ENCODE results near the gene CALHM4. TPM values are rescaled to one million over a fixed set of nuclear protein-coding genes. Genes with fewer than 3 reads are reported as not detected.

Gene CALHM4
- polyA plus RNA-seq, 1 of the 3 experiments (the other 2 are of a cell fraction): not detected

DNA sequence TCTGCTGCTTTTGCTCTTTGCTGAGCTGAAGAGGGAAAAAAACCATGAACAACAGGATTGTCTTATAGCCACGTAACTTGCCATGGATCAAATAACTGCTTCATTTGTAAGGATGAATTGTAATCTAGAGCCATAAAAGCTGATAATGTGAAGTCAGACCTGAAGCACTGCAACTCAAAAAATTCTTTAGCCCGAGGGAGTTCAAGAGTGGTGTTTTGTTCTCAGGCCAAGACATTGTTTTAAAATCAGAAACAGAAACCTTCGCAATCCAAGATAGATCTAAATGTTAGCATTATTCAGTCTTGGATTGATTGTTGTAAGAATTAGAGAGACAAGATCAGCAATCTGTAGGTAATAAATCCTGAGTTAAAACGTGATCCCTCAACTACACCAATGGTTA is 7.9 kb upstream of the CALHM4 start, which contains the start of gene TRAPPC3L:
Gene TRAPPC3L (minus strand): TSS at position 34 of the 400 bp plus-strand sequence. CDS start 170 bp downstream, outside the sequence.
- Histone ChIP-seq H3K9me3 (no peaks in the 10 kb centered on the region), H4K20me1 (ENCODE audit: insufficient read depth) (no peaks in the 10 kb centered on the region), H3K27me3 (ENCODE audit: insufficient read depth) (no peaks in the 10 kb centered on the region), H3K4me1 (ENCODE audit: control insufficient read depth in 1 of 2, insufficient read depth in 2 of 2, low read depth in 1 of 2, low read length in 1 of 2) (no peaks in the 10 kb centered on the region; a peak in 1 of 4 replicates), H3K9me2 (no peaks in the 10 kb centered on the region), H2AFZ (ENCODE audit: low read depth) (peak within 1 kb of the TSS; percentile 26; the same call in 1 of the 2 replicates), H3K4me3 (ENCODE audit: low read depth in 2 of 2, low read length in 1 of 2) (no peak within 1 kb of the TSS), H3K27ac (ENCODE audit: low read depth in 2 of 2, low read length in 1 of 2) (peak within 1 kb of the TSS in 1 of 2 experiments; percentile 39; a peak in 1 of 4 replicates), H3K9ac (no peak within 1 kb of the TSS), H3K79me2 (ENCODE audit: insufficient read depth) (no peaks in the 10 kb centered on the region), H3K4me2 (0 out of 2 replicates have a peak within 1 kb of the TSS, but pooled peaks have one; percentile 18), H3K36me3 (replicated peaks in 1 of 2; ENCODE audit: control insufficient read depth in 1 of 2, insufficient read depth in 2 of 2, low read length in 1 of 2) (no peaks in the 10 kb centered on the region), H3F3A (replicated peaks; ENCODE audit: insufficient read depth) (no peaks in the 10 kb centered on the region)
- ChIA-PET CTCF (interaction anchor here (1.0 to 2.2 kb wide), 5 partner anchors 10 to 327 kb away, joined by 3 to 9 read pairs (median 4); no protein-coding TSS in a partner anchor), POLR2A (no interaction called here)
- TF ChIP-seq FOSL2 (IDR thresholded peaks at IDR 0.05; ENCODE audit: borderline replicate concordance, low read depth) (no peak), POLR2AphosphoS5 (IDR thresholded peaks at IDR 0.05; ENCODE audit: low read depth, low read length) (no peak), JUND (IDR thresholded peaks at IDR 0.05) (no peak)
- TF ChIP-seq, protein P1, sequence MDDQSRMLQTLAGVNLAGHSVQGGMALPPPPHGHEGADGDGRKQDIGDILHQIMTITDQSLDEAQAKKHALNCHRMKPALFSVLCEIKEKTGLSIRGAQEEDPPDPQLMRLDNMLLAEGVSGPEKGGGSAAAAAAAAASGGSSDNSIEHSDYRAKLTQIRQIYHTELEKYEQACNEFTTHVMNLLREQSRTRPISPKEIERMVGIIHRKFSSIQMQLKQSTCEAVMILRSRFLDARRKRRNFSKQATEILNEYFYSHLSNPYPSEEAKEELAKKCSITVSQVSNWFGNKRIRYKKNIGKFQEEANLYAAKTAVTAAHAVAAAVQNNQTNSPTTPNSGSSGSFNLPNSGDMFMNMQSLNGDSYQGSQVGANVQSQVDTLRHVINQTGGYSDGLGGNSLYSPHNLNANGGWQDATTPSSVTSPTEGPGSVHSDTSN (IDR thresholded peaks at IDR 0.05): no peak
- TF ChIP-seq, protein P2, sequence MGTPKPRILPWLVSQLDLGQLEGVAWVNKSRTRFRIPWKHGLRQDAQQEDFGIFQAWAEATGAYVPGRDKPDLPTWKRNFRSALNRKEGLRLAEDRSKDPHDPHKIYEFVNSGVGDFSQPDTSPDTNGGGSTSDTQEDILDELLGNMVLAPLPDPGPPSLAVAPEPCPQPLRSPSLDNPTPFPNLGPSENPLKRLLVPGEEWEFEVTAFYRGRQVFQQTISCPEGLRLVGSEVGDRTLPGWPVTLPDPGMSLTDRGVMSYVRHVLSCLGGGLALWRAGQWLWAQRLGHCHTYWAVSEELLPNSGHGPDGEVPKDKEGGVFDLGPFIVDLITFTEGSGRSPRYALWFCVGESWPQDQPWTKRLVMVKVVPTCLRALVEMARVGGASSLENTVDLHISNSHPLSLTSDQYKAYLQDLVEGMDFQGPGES (IDR thresholded peaks at IDR 0.05; ENCODE audit: low read depth, low read length): no peak
- TF ChIP-seq, protein P3, sequence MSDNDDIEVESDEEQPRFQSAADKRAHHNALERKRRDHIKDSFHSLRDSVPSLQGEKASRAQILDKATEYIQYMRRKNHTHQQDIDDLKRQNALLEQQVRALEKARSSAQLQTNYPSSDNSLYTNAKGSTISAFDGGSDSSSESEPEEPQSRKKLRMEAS (IDR thresholded peaks at IDR 0.05; ENCODE audit: low read depth): no peak
- DNase-seq: no peak
- 28% methylated on average over 4 of the region's 4 CpGs for WGBS (ENCODE audit: low lambda C conversion rate)

DNA sequence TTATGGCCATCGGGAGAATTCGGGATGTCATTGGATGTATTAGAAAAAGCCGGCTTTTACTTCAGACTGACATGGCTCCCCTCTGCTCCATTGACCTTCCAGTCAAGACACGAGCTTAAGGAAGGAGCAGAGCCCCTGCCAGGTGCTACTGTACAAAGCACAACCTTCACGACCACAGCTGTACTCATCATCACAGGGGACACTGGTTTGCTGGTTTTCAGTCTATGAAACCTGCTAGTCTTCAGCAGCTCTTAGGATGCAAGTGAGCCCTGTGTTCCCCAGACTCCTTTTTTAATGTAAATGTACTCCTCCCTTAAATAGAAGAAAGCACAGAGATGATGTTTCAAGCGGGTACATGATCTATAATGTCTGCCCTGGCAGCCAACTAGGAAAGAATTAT is 6.2 kb upstream of the CALHM4 start:
- Histone ChIP-seq H3K4me3 (ENCODE audit: low read depth in 2 of 2, low read length in 1 of 2) (no peak overlapping the region), H3K27ac (ENCODE audit: low read depth in 2 of 2, low read length in 1 of 2) (no peak overlapping the region), H3F3A (replicated peaks; ENCODE audit: insufficient read depth) (no peaks in the 10 kb centered on the region), H3K9me2 (no peaks in the 10 kb centered on the region), H3K27me3 (ENCODE audit: insufficient read depth) (no peaks in the 10 kb centered on the region), H3K9ac (no peak overlapping the region), H3K79me2 (ENCODE audit: insufficient read depth) (no peaks in the 10 kb centered on the region), H4K20me1 (ENCODE audit: insufficient read depth) (no peaks in the 10 kb centered on the region), H3K4me1 (ENCODE audit: control insufficient read depth in 1 of 2, insufficient read depth in 2 of 2, low read depth in 1 of 2, low read length in 1 of 2) (no peaks in the 10 kb centered on the region; a peak in 1 of 4 replicates), H3K36me3 (replicated peaks in 1 of 2; ENCODE audit: control insufficient read depth in 1 of 2, insufficient read depth in 2 of 2, low read length in 1 of 2) (no peaks in the 10 kb centered on the region), H2AFZ (ENCODE audit: low read depth) (no peak overlapping the region), H3K4me2 (no peak overlapping the region), H3K9me3 (no peaks in the 10 kb centered on the region)
- 90% methylated on average over 6 of the region's 6 CpGs for WGBS (ENCODE audit: low lambda C conversion rate)
- POLR2A ChIA-PET: no interaction called here
- TF ChIP-seq RFX5 (IDR thresholded peaks at IDR 0.05; ENCODE audit: low read length) (no peak), CHD2 (IDR thresholded peaks at IDR 0.05; ENCODE audit: low read length, partially characterized antibody) (no peak), FOXJ3 (CRISPR knock-in tag; IDR thresholded peaks at IDR 0.05) (no peak), GABPA (IDR thresholded peaks at IDR 0.05; ENCODE audit: low read depth) (no peak), JUND (IDR thresholded peaks at IDR 0.05) (no peak), MEF2A (IDR thresholded peaks at IDR 0.05; ENCODE audit: borderline replicate concordance, low read depth) (no peak), TAF1 (IDR thresholded peaks at IDR 0.05; ENCODE audit: borderline replicate concordance, low read depth, low read length) (no peak)
- CTCF ChIA-PET: interaction anchor here (0.7 to 2.2 kb wide), 5 partner anchors 9 to 25 kb away, joined by 3 to 9 read pairs (median 3); no protein-coding TSS in a partner anchor
- DNase-seq: no peak
